Spleen (tissue), 11 donors: ENCODE results near the gene METTL3. TPM values are rescaled to one million over a fixed set of nuclear protein-coding genes. Genes with fewer than 3 reads are reported as not detected.
A peak's percentile ranks its signal among the peaks of the same experiment; 100 is the strongest.

Experiments used
- DNase-seq: peaks from one replicate; pipeline ENCODE4 v3.0.0-alpha.2; 2020
- H3K27ac ChIP-seq, 8 donors: fragments of 200-600 bp; sonication (generic) in 7 of 8; 1 replicate in 4 of 8; 2 replicates in 4 of 8; pipeline versions ENCODE4 v1.5.0 to v1.8.0; 2016 to 2021; ENCODE audit warnings: inconsistent platforms in 4 of 8, mild to moderate bottlenecking in 4 of 8, moderate library complexity in 1 of 8
- H3K27me3 ChIP-seq, 7 donors: fragments of 200-600 bp; sonication (generic) in 6 of 7; replicated peaks in 1 of 7; 1 replicate in 4 of 7; 2 replicates in 3 of 7; pipeline versions ENCODE4 v1.5.0 to v1.8.0; 2016 to 2021; ENCODE audit warnings: inconsistent platforms in 3 of 7, mild to moderate bottlenecking in 1 of 7
- H3K36me3 ChIP-seq, 6 donors: fragments of 200-600 bp; sonication (generic) in 5 of 6; 1 replicate in 4 of 6; 2 replicates in 2 of 6; pipeline versions ENCODE4 v1.5.0 to v1.8.0; 2016 to 2021; ENCODE audit warnings: inconsistent platforms in 2 of 6
- H3K4me1 ChIP-seq, 6 donors: fragments of 200-600 bp; sonication (generic) in 5 of 6; 1 replicate in 3 of 6; 2 replicates in 3 of 6; pipeline versions ENCODE4 v1.5.0 to v1.8.0; 2016 to 2021; ENCODE audit warnings: inconsistent platforms in 3 of 6
- H3K4me3 ChIP-seq, 8 donors: fragments of 200-600 bp; sonication (generic) in 7 of 8; 1 replicate in 4 of 8; 2 replicates in 4 of 8; pipeline versions ENCODE4 v1.5.0 to v1.8.0; 2016 to 2021; ENCODE audit warnings: inconsistent platforms in 4 of 8, mild to moderate bottlenecking in 4 of 8, moderate library complexity in 2 of 8
- H3K9me3 ChIP-seq, 8 donors: fragments of 200-600 bp; sonication (generic) in 7 of 8; 1 replicate in 4 of 8; 2 replicates in 4 of 8; pipeline versions ENCODE4 v1.5.0 to v1.8.0; 2016 to 2021; ENCODE audit warnings: inconsistent platforms in 4 of 8
- POLR2A ChIP-seq, 3 donors: fragments of 450-650 bp; IDR thresholded peaks; one replicate each; pipeline ENCODE4 v1.5.1; 2017; ENCODE audit warnings: antibody characterized with exemption in 3 of 3, mild to moderate bottlenecking in 1 of 3
- POLR2AphosphoS5 ChIP-seq, 3 donors: sonication (generic); formaldehyde crosslinking; IDR thresholded peaks; one replicate each; pipeline ENCODE4 v1.5.1; 2017; ENCODE audit warnings: antibody characterized with exemption in 3 of 3
- WGBS, 5 donors: extraction: QIAGEN DNeasy Blood & Tissue Kit in 3 of 5; methylation state at CpG; one replicate each; pipeline versions ENCODE4 v1.1.5 to v1.1.7; 2013 to 2018; 5-methylcytosine and 5-hydroxymethylcytosine counted together
- intact Hi-C: fragments of 100-400 bp; cut with DNase I; formaldehyde crosslinking; loops from one replicate; pipeline ENCODE4 v1.15.0; 2023; ENCODE audit warnings: low total_unique reads
- polyA plus RNA-seq, 3 donors: library from polyadenylated mRNA; stranded (reverse); fragments of 200-250 nt; gene quantifications; one replicate each; pipeline ENCODE4 v1.2.1, GENCODE V29; 2013
- total RNA-seq, 7 donors: library from RNA; depleted of rRNA in 3 of 7; stranded (reverse); fragments of >200 nt in 3 of 7; fragmentation: NEBNext Ultra II Directional in 4 of 7; extraction: Animal tissue kit (Norgen Biotek cat#: 25700) in 4 of 7; gene quantifications; one replicate each; pipeline versions ENCODE4 v1.1.0 to v1.2.1, GENCODE V29; 2016 to 2021
- TF ChIP-seq, protein P1 (sequence below), 11 experiments: fragments of 200-600 bp in 7 of 11; fragments of 450-650 bp in 4 of 11; sonication (generic) in 4 of 11; IDR thresholded peaks in 8 of 11; conservative IDR thresholded peaks in 3 of 11; 1 replicate in 7 of 11; 2 replicates in 4 of 11; pipeline versions ENCODE4 v1.4.0 to v1.8.0; 2016 to 2021; ENCODE audit warnings: antibody characterized with exemption in 11 of 11, inconsistent platforms in 4 of 11, mild to moderate bottlenecking in 1 of 11
- donor health status: healthy with polysubstance abuse.
- donor health status: DM: no; HTN: no; CAD: no; lungs with moderate emphysema.
- donor health status: DM: no; HTN: no; CAD: no.
- donor health status: Bipolar disorder and iron deficiency.
- donor health status: healthy.
- donor health status: DM: no; HTN: no; CAD: no.
- donor health status: DM: yes; HTN: yes; CAD: no.

Gene METTL3
- total and polyA plus RNA-seq, 10 donors = 46.2 to 88.7 (median 59.3) TPM

DNA sequence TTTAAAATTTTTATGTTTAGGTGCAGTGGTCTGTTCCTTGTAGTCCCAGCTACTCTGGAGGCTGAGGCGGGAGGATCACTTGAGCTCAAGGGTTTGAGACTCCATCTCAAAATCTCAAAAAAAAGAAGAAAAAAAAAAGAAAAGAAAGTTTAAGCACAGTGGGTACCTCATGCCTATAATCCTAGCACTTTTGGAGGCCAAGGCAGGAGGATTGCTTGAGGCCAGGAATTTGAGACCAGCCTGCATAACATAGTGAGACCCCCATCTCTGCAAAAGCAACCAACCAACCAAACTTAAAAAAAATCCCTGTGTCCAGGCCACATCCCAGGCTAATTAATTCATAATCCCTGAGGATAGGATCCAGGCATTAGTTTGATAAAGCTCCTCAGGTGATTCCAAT lies 18.4 kb upstream of the METTL3 start:
- Histone ChIP-seq H3K4me3 (no peak overlapping the region), H3K4me1 (peaks cover 3 to 37% (median 13%) of the 10 kb centered on the region in 6 donors), H3K27me3 (peaks cover 0 to 34% (median under 1%) of the 10 kb centered on the region in 7 donors), H3K9me3 (no peaks in the 10 kb centered on the region), H3K36me3 (no peaks in the 10 kb centered on the region), H3K27ac (no peak overlapping the region)
- 85 to 100% (median 100%) methylated on average over 1 of the region's 1 CpG for WGBS, 5 donors
- DNase-seq = no peak
- TF ChIP-seq, protein P1, sequence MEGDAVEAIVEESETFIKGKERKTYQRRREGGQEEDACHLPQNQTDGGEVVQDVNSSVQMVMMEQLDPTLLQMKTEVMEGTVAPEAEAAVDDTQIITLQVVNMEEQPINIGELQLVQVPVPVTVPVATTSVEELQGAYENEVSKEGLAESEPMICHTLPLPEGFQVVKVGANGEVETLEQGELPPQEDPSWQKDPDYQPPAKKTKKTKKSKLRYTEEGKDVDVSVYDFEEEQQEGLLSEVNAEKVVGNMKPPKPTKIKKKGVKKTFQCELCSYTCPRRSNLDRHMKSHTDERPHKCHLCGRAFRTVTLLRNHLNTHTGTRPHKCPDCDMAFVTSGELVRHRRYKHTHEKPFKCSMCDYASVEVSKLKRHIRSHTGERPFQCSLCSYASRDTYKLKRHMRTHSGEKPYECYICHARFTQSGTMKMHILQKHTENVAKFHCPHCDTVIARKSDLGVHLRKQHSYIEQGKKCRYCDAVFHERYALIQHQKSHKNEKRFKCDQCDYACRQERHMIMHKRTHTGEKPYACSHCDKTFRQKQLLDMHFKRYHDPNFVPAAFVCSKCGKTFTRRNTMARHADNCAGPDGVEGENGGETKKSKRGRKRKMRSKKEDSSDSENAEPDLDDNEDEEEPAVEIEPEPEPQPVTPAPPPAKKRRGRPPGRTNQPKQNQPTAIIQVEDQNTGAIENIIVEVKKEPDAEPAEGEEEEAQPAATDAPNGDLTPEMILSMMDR (IDR thresholded peaks at IDR 0.05 in 8 of 11, conservative IDR thresholded peaks at IDR 0.05 in 3 of 11) = no peak
- TF ChIP-seq POLR2AphosphoS5 (IDR thresholded peaks at IDR 0.05) = no peak
- TF ChIP-seq POLR2A (IDR thresholded peaks at IDR 0.05) = no peak
- intact Hi-C loops = no loop called here

DNA sequence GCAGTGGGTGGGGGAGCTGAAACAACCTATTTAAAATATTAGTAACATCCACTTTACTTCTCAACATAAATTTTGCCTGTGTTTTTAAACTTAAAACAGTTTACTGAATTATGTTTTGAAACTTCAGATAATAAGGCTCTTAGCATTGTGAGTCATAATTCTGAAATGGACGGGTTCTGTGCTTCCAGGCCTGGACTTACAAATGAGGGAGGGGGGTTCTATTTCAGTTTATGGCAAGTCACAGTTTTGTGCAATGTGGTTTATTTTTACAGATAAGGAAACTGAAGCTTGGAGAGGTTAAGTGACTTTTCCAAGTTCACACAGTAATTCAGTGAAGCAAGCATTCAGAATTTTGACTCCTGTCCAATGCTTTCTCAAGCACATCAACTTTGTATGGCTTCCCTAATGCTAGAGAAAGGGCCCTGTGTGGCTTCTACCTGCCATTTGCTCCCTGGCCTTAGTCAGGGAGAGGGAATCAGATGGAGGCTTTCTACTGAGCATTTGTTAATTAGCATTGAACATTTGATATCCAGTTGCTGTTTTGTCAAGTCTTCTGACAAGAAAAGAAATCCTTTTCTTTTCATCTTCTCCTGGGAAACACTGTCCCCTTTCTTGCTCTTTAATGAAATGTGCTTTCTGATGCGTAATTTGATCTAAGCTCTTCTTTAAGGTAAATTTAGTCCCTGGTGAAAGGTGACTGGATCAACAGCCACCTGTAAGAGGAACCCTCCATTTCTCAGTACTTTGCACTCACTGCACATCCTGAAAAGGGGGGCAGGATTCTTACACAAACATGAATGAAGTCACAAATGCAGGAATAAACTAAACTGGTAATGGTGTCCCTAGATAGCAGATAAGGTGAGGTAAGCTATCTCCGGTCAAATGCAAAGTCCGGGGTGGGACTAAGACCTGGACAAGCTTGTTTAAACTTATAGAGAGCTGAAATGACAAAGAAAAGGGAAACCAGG lies 17.5 kb upstream of the METTL3 start:
- Histone ChIP-seq H3K27ac (no peak overlapping the region), H3K9me3 (no peaks in the 10 kb centered on the region), H3K4me3 (no peak overlapping the region), H3K4me1 (peaks cover 3 to 37% (median 13%) of the 10 kb centered on the region in 6 donors), H3K27me3 (peaks cover 0 to 25% (median 0%) of the 10 kb centered on the region in 7 donors), H3K36me3 (no peaks in the 10 kb centered on the region)
- intact Hi-C loops = no loop called here
- 71 to 86% (median 79%) methylated on average over 4 of the region's 4 CpGs for WGBS, 5 donors
- TF ChIP-seq POLR2A (IDR thresholded peaks at IDR 0.05) (no peak), POLR2AphosphoS5 (IDR thresholded peaks at IDR 0.05) (no peak)
- TF ChIP-seq, protein P1 (IDR thresholded peaks at IDR 0.05 in 8 of 11, conservative IDR thresholded peaks at IDR 0.05 in 3 of 11) = no peak
- no peak for DNase-seq

DNA sequence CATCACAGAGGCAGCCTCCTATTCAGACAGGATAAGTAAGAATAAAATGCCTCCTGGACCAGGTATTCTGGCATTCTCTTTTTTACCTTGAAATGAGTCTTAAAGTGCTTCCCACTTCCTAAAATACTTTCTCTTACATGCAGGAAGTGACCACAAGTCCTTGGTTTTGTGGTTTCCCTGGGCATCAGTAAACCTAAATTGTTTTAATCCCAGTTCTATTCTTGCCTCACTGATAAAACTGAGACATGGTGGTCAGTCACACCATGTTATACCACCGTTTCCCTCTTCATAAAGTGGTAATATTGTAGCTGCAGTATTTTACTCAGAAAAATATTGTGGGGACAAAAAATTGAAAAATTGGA lies 16.2 kb upstream of the METTL3 start:
- intact Hi-C loops = no loop called here
- H3K27me3 ChIP-seq = peaks cover 0 to 12% (median 0%) of the 10 kb centered on the region in 7 donors
- no peak overlapping the region for H3K27ac ChIP-seq
- no peaks in the 10 kb centered on the region for H3K36me3 ChIP-seq
- H3K9me3 ChIP-seq = no peaks in the 10 kb centered on the region
- H3K4me3 ChIP-seq = peak overlapping the region in 1 of 8 donors; percentile 81
- peaks cover 3 to 37% (median 13%) of the 10 kb centered on the region in 6 donors for H3K4me1 ChIP-seq
- TF ChIP-seq, protein P1 (IDR thresholded peaks at IDR 0.05 in 8 of 11, conservative IDR thresholded peaks at IDR 0.05 in 3 of 11) = no peak
- no peak for TF ChIP-seq POLR2AphosphoS5 (IDR thresholded peaks at IDR 0.05)
- TF ChIP-seq POLR2A (IDR thresholded peaks at IDR 0.05) = no peak
- no peak for DNase-seq
- WGBS, 5 donors = 15 to 44% (median 20%) methylated on average over 1 of the region's 1 CpG

DNA sequence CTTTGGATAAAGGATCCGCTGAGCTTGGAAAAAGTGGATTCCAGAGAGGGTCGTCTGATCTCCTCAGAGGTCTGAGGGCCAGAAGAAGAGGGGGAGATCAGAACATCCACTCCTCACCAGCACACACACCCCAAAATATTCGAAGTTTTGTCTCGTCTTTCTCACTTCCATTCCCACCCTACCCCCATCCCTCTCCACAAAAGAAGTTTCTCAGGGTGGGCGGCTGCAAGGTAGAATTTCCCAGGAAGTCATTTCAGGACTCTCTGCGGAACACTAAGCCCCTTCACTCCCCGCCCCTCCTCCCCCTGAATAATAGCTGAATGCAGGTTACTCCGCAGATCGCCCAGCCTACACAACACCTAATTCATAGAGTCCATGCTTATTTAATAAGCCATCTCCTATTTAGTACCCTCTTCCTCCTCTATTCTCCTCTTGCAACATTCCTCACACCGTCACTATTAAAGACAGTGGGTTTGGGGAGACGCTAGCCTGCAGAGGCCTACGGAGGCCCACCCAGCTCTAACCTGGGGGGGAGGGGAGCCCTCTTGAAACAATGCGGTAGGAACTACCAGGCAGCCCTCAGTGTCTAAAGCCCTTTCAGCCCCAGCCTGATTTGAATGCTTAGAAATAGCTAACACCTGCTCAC lies 15.7 kb upstream of the METTL3 start:
- intact Hi-C loops = no loop called here
- H3K4me1 ChIP-seq = peaks cover 3 to 37% (median 13%) of the 10 kb centered on the region in 6 donors
- H3K27ac ChIP-seq = peak overlapping the region in 4 of 8 donors; percentile 48 to 56 (median 52)
- no peaks in the 10 kb centered on the region for H3K36me3 ChIP-seq
- no peak for DNase-seq
- TF ChIP-seq, protein P1 (IDR thresholded peaks at IDR 0.05 in 8 of 11, conservative IDR thresholded peaks at IDR 0.05 in 3 of 11) = no peak
- TF ChIP-seq POLR2AphosphoS5 (IDR thresholded peaks at IDR 0.05) = no peak
- no peak for TF ChIP-seq POLR2A (IDR thresholded peaks at IDR 0.05)
- H3K27me3 ChIP-seq = peaks cover 0 to 9% (median 0%) of the 10 kb centered on the region in 7 donors
- H3K9me3 ChIP-seq = no peaks in the 10 kb centered on the region
- H3K4me3 ChIP-seq = peak overlapping the region; percentile 42 to 81 (median 52)
- 15 to 21% (median 18%) methylated on average over 13 of the region's 13 CpGs for WGBS, 5 donors
